ENCODE results near the gene PRELID2.
"Not testable (repeated sequence)": the region's sequence is repeated elsewhere in the genome, so short reads cannot be mapped to it uniquely, and the experiment has no call there.

Gene PRELID2

DNA sequence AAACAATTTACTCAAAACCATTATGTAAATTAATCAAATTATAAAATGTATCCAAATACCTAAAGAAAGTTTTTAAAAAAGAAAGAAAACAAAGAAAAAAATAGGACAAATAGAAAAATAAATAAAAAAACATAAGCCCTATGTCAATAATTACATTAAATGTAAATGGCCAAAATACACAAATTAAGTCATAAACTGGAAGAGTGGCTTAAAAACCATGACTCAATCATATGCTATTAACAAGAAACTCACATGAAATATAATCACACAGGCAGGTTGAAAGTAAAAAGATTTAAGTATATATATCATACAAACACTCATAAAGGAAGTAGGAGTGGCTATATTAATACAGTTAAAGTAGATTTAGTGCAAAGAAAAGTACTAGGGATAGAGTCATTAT, 95.3 kb downstream of the PRELID2 start:
- ATAC-seq: no peak
- no peak for TF ChIP-seq ZFP30 (CRISPR knock-in tag; IDR thresholded peaks at IDR 0.05)
- no peak for TF ChIP-seq ZC3H10 (CRISPR knock-in tag; IDR thresholded peaks at IDR 0.05)
- TF ChIP-seq TOX (CRISPR knock-in tag; IDR thresholded peaks at IDR 0.05; ENCODE audit: borderline replicate concordance): no peak
- TF ChIP-seq, protein P1, sequence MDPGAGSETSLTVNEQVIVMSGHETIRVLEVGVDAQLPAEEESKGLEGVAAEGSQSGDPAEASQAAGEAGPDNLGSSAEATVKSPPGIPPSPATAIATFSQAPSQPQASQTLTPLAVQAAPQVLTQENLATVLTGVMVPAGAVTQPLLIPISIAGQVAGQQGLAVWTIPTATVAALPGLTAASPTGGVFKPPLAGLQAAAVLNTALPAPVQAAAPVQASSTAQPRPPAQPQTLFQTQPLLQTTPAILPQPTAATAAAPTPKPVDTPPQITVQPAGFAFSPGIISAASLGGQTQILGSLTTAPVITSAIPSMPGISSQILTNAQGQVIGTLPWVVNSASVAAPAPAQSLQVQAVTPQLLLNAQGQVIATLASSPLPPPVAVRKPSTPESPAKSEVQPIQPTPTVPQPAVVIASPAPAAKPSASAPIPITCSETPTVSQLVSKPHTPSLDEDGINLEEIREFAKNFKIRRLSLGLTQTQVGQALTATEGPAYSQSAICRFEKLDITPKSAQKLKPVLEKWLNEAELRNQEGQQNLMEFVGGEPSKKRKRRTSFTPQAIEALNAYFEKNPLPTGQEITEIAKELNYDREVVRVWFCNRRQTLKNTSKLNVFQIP (CRISPR knock-in tag; IDR thresholded peaks at IDR 0.05; ENCODE audit: borderline replicate concordance, low read depth): no peak
- TF ChIP-seq ZFP3 (CRISPR knock-in tag; IDR thresholded peaks at IDR 0.05): no peak
- TF ChIP-seq ZNF565 (CRISPR knock-in tag; conservative IDR thresholded peaks at IDR 0.05; ENCODE audit: low read depth): no peak
- TF ChIP-seq CSDC2 (CRISPR knock-in tag; IDR thresholded peaks at IDR 0.05): no peak
- TF ChIP-seq, protein P2, sequence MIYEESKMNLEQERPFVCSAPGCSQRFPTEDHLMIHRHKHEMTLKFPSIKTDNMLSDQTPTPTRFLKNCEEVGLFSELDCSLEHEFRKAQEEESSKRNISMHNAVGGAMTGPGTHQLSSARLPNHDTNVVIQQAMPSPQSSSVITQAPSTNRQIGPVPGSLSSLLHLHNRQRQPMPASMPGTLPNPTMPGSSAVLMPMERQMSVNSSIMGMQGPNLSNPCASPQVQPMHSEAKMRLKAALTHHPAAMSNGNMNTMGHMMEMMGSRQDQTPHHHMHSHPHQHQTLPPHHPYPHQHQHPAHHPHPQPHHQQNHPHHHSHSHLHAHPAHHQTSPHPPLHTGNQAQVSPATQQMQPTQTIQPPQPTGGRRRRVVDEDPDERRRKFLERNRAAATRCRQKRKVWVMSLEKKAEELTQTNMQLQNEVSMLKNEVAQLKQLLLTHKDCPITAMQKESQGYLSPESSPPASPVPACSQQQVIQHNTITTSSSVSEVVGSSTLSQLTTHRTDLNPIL (CRISPR knock-in tag; IDR thresholded peaks at IDR 0.05; ENCODE audit: low read depth): no peak

DNA sequence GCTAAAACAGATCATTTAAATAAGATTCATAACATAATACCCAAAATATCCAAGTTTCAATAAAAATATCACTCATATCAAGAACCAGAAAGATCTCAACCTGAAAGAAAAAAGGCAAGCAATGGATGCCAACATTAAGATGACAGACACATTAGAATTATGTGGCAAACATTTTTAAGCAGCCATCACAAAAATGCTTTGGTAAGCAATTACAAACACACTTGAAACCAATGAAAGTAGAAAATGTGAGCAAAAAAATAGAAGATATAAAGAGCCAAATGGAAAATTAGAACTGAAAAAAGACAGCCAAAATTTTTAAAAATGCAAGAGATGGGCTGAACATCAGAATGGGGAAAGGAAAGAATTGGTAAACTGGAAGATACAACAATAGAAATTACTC, 96.9 kb downstream of the PRELID2 start:
- TF ChIP-seq ZC3H10 (CRISPR knock-in tag; IDR thresholded peaks at IDR 0.05) (no peak), ZNF8 (CRISPR knock-in tag; IDR thresholded peaks at IDR 0.05) (no peak), BACH2 (CRISPR knock-in tag; IDR thresholded peaks at IDR 0.05; ENCODE audit: borderline replicate concordance) (no peak), TCF4 (CRISPR knock-in tag; IDR thresholded peaks at IDR 0.05; ENCODE audit: borderline replicate concordance) (no peak), ESRRG (CRISPR knock-in tag; IDR thresholded peaks at IDR 0.05) (no peak)
- TF ChIP-seq, protein P3, sequence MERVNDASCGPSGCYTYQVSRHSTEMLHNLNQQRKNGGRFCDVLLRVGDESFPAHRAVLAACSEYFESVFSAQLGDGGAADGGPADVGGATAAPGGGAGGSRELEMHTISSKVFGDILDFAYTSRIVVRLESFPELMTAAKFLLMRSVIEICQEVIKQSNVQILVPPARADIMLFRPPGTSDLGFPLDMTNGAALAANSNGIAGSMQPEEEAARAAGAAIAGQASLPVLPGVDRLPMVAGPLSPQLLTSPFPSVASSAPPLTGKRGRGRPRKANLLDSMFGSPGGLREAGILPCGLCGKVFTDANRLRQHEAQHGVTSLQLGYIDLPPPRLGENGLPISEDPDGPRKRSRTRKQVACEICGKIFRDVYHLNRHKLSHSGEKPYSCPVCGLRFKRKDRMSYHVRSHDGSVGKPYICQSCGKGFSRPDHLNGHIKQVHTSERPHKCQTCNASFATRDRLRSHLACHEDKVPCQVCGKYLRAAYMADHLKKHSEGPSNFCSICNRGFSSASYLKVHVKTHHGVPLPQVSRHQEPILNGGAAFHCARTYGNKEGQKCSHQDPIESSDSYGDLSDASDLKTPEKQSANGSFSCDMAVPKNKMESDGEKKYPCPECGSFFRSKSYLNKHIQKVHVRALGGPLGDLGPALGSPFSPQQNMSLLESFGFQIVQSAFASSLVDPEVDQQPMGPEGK (CRISPR knock-in tag; IDR thresholded peaks at IDR 0.05; ENCODE audit: borderline replicate concordance): no peak
- ATAC-seq: no peak

DNA sequence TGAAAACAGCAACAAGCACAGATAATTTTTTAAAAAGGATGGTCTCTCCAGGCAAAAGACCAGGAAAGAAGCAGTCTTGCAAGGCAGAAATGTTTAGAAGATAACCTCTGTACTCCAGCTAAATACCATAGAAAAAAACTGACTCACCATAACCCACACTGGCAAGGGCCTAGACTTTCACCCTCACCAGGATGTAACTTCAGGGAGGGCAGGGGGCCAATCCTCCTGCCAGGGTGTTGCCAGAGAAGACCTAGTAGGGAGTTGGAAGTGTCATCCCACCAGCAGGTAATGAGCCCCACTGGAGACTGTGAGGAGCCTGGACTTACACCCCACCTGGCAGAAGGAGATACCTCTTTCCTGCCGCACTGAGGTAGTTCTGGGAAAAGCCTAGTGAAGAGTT, 97.6 kb downstream of the PRELID2 start:
- ATAC-seq: no peak
- TF ChIP-seq TOX (CRISPR knock-in tag; IDR thresholded peaks at IDR 0.05; ENCODE audit: borderline replicate concordance) (no peak), ESRRG (CRISPR knock-in tag; IDR thresholded peaks at IDR 0.05) (no peak), ARNTL (CRISPR knock-in tag; IDR thresholded peaks at IDR 0.05; ENCODE audit: borderline replicate concordance, low read depth) (no peak), ZNF8 (CRISPR knock-in tag; IDR thresholded peaks at IDR 0.05) (no peak), GLIS3 (CRISPR knock-in tag; IDR thresholded peaks at IDR 0.05) (no peak), ZFP30 (CRISPR knock-in tag; IDR thresholded peaks at IDR 0.05) (no peak), BACH2 (CRISPR knock-in tag; IDR thresholded peaks at IDR 0.05; ENCODE audit: borderline replicate concordance) (no peak), ZNF565 (CRISPR knock-in tag; conservative IDR thresholded peaks at IDR 0.05; ENCODE audit: low read depth) (no peak), RARB (CRISPR knock-in tag; IDR thresholded peaks at IDR 0.05) (no peak), TCF4 (CRISPR knock-in tag; IDR thresholded peaks at IDR 0.05; ENCODE audit: borderline replicate concordance) (no peak), OSR1 (CRISPR knock-in tag; IDR thresholded peaks at IDR 0.05) (no peak)
- TF ChIP-seq, protein P1 (CRISPR knock-in tag; IDR thresholded peaks at IDR 0.05; ENCODE audit: borderline replicate concordance, low read depth): no peak
- TF ChIP-seq, protein P4, sequence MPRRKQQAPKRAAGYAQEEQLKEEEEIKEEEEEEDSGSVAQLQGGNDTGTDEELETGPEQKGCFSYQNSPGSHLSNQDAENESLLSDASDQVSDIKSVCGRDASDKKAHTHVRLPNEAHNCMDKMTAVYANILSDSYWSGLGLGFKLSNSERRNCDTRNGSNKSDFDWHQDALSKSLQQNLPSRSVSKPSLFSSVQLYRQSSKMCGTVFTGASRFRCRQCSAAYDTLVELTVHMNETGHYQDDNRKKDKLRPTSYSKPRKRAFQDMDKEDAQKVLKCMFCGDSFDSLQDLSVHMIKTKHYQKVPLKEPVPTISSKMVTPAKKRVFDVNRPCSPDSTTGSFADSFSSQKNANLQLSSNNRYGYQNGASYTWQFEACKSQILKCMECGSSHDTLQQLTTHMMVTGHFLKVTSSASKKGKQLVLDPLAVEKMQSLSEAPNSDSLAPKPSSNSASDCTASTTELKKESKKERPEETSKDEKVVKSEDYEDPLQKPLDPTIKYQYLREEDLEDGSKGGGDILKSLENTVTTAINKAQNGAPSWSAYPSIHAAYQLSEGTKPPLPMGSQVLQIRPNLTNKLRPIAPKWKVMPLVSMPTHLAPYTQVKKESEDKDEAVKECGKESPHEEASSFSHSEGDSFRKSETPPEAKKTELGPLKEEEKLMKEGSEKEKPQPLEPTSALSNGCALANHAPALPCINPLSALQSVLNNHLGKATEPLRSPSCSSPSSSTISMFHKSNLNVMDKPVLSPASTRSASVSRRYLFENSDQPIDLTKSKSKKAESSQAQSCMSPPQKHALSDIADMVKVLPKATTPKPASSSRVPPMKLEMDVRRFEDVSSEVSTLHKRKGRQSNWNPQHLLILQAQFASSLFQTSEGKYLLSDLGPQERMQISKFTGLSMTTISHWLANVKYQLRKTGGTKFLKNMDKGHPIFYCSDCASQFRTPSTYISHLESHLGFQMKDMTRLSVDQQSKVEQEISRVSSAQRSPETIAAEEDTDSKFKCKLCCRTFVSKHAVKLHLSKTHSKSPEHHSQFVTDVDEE (CRISPR knock-in tag; IDR thresholded peaks at IDR 0.05): no peak
- TF ChIP-seq, protein P2 (CRISPR knock-in tag; IDR thresholded peaks at IDR 0.05; ENCODE audit: low read depth): no peak

DNA sequence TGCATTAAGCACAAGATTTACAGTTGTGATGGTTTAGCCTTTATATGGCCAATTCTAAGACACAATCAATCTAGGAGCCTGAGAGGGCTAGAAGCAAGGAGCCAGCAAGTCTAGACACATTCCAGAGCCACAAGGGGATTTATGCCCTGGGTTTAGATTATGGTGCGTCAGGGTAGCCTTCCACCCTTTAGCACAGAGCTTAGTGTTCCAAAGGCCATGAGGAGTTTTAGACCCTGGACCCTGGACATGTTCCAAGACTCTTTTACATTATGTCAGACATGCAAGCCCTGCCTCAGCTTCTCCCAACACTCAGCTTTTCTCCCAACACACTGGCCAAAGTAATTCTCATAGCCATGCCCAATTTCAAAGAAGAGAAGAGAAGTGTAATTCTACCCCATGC, 105.2 kb downstream of the PRELID2 start:
- not testable (repeated sequence) for ATAC-seq
